Upper lobe of left lung (tissue), 6 donors: ENCODE results near the gene WAPL. TPM values are rescaled to one million over a fixed set of nuclear protein-coding genes. Genes with fewer than 3 reads are reported as not detected.
A peak's percentile ranks its signal among the peaks of the same experiment; 100 is the strongest.

ENCODE experiments used
- ATAC-seq, 2 donors: fragments of 200-7000 bp; cut with Tn5 transposase; one replicate each; pipeline ENCODE4 v1.9.1; 2022; ENCODE audit warnings: mild to moderate bottlenecking in 2 of 2, moderate library complexity in 2 of 2; ENCODE audit not compliant: low FRiP score in 2 of 2
- DNase-seq, 2 donors: peaks; one replicate each; pipeline ENCODE4 v3.0.0-alpha.2; 2019 to 2020
- H3K27ac ChIP-seq, 4 donors: fragments of 200-600 bp; sonication (generic); one replicate each; pipeline ENCODE4 v1.5.1; 2016 to 2019
- H3K27me3 ChIP-seq, 4 donors: fragments of 200-600 bp; sonication (generic); one replicate each; pipeline ENCODE4 v1.5.1; 2017 to 2019
- H3K36me3 ChIP-seq, 4 donors: fragments of 200-600 bp; sonication (generic); one replicate each; pipeline ENCODE4 v1.5.1; 2016 to 2019
- H3K4me1 ChIP-seq, 4 donors: fragments of 200-600 bp; sonication (generic); one replicate each; pipeline ENCODE4 v1.5.1; 2018 to 2019
- H3K4me3 ChIP-seq, 4 donors: fragments of 200-600 bp; sonication (generic); one replicate each; pipeline ENCODE4 v1.5.1; 2017 to 2019; ENCODE audit warnings: mild to moderate bottlenecking in 2 of 4, moderate library complexity in 1 of 4
- H3K9me3 ChIP-seq, 4 donors: fragments of 200-600 bp; sonication (generic); one replicate each; pipeline ENCODE4 v1.5.1; 2018 to 2019
- CTCF ChIP-seq, 6 experiments: fragments of 450-650 bp in 4 of 6; fragments of 200-600 bp in 2 of 6; sonication (generic) in 2 of 6; IDR thresholded peaks; one replicate each; pipeline ENCODE4 v1.5.1; 2016 to 2019; ENCODE audit warnings: antibody characterized with exemption in 6 of 6
- EP300 ChIP-seq, 4 donors: sonication (generic); formaldehyde crosslinking; IDR thresholded peaks; one replicate each; pipeline ENCODE4 v1.5.1; 2017; ENCODE audit warnings: antibody characterized with exemption in 4 of 4, control low read depth in 2 of 4
- POLR2A ChIP-seq, 4 donors: fragments of 450-650 bp; IDR thresholded peaks; one replicate each; pipeline ENCODE4 v1.5.1; 2016 to 2017; ENCODE audit warnings: antibody characterized with exemption in 4 of 4, mild to moderate bottlenecking in 2 of 4
- POLR2AphosphoS5 ChIP-seq, 2 donors: sonication (generic); formaldehyde crosslinking; IDR thresholded peaks; one replicate each; pipeline ENCODE4 v1.5.1; 2017; ENCODE audit warnings: antibody characterized with exemption in 2 of 2
- WGBS, 2 donors: methylation state at CpG; one replicate each; pipeline ENCODE4 v1.1.5; 2017 to 2018; 5-methylcytosine and 5-hydroxymethylcytosine counted together
- total RNA-seq, 6 donors: library from RNA; depleted of rRNA in 4 of 6; stranded (reverse); fragments of >200 nt in 4 of 6; gene quantifications; one replicate each; pipeline versions ENCODE4 v1.1.0 to v1.2.1, GENCODE V29; 2016 to 2021
- donor health status: DM: no; HTN: no; CAD: no; lungs with moderate emphysema.
- donor health status: DM: no; HTN: yes; CAD: no; lungs with severe emphysema.

WAPL gene
- total RNA-seq, 6 donors from 2014 or later, result 24.5 to 55.2 (median 38.1) TPM

- Histone ChIP-seq H3K36me3 (peaks cover 17 to 99% (median 49%) of the 10 kb centered on the region in 4 donors), H3K4me3 (no peak overlapping the region), H3K27ac (peak overlapping the region in 2 of 4 donors; percentile 6 to 45), H3K27me3 (no peaks in the 10 kb centered on the region), H3K4me1 (peaks cover 0 to 10% (median 1%) of the 10 kb centered on the region in 4 donors), H3K9me3 (no peaks in the 10 kb centered on the region)
- peak; percentile 37 to 78 for ATAC-seq
- DNase-seq, result peak in 1 of 2 donors; percentile 83
- 5 to 33% methylated on average over 1 of the region's 1 CpG for WGBS, 2 donors
- peak in 1 of 6 experiments; percentile 28 for TF ChIP-seq CTCF (IDR thresholded peaks at IDR 0.05)
- no peak for TF ChIP-seq POLR2AphosphoS5 (IDR thresholded peaks at IDR 0.05)
- TF ChIP-seq POLR2A (IDR thresholded peaks at IDR 0.05), result no peak
- TF ChIP-seq EP300 (IDR thresholded peaks at IDR 0.05), result no peak
These were observed 82.0 kb downstream of the WAPL start for GRCh38 chr10:86439544-86439943.

GRCh38 chr10:86438091-86438749 lies 83.4 kb downstream of the WAPL start:
- no peak for DNase-seq
- 85 to 91% methylated on average over 8 of the region's 8 CpGs for WGBS, 2 donors

GRCh38 chr10:86437447-86437846 lies 84.1 kb downstream of the WAPL start:
- H3K27me3 ChIP-seq, result no peaks in the 10 kb centered on the region
- WGBS, 2 donors, result 86 to 93% methylated on average over 3 of the region's 3 CpGs
- TF ChIP-seq EP300 (IDR thresholded peaks at IDR 0.05) (no peak), CTCF (IDR thresholded peaks at IDR 0.05) (no peak), POLR2AphosphoS5 (IDR thresholded peaks at IDR 0.05) (no peak), POLR2A (IDR thresholded peaks at IDR 0.05) (no peak)
- peaks cover 13 to 83% (median 47%) of the 10 kb centered on the region in 4 donors for H3K36me3 ChIP-seq
- H3K9me3 ChIP-seq, result no peaks in the 10 kb centered on the region
- ATAC-seq, result no peak
- H3K4me1 ChIP-seq, result peaks cover 0 to 10% (median 1%) of the 10 kb centered on the region in 4 donors
- H3K4me3 ChIP-seq, result no peak overlapping the region
- no peak overlapping the region for H3K27ac ChIP-seq
- no peak for DNase-seq

More at GRCh38 chr10:86438091-86438749, 83.4 kb downstream of the WAPL start:
- Histone ChIP-seq H3K4me3 (no peak overlapping the region), H3K9me3 (no peaks in the 10 kb centered on the region), H3K36me3 (peaks cover 13 to 91% (median 51%) of the 10 kb centered on the region in 4 donors), H3K4me1 (peaks cover 0 to 10% (median 1%) of the 10 kb centered on the region in 4 donors), H3K27me3 (no peaks in the 10 kb centered on the region), H3K27ac (no peak overlapping the region)
- no peak for ATAC-seq
- TF ChIP-seq POLR2A (IDR thresholded peaks at IDR 0.05) (no peak), POLR2AphosphoS5 (IDR thresholded peaks at IDR 0.05) (no peak), EP300 (IDR thresholded peaks at IDR 0.05) (no peak), CTCF (IDR thresholded peaks at IDR 0.05) (no peak)

- peaks cover 0 to 10% (median 1%) of the 10 kb centered on the region in 4 donors for H3K4me1 ChIP-seq
- H3K9me3 ChIP-seq, result no peaks in the 10 kb centered on the region
- peaks cover 13 to 78% (median 43%) of the 10 kb centered on the region in 4 donors for H3K36me3 ChIP-seq
- DNase-seq, result no peak
- H3K27me3 ChIP-seq, result no peaks in the 10 kb centered on the region
- ATAC-seq, result no peak
- no peak for TF ChIP-seq POLR2A (IDR thresholded peaks at IDR 0.05)
- no peak for TF ChIP-seq POLR2AphosphoS5 (IDR thresholded peaks at IDR 0.05)
- no peak for TF ChIP-seq CTCF (IDR thresholded peaks at IDR 0.05)
- TF ChIP-seq EP300 (IDR thresholded peaks at IDR 0.05), result no peak
- H3K4me3 ChIP-seq, result no peak overlapping the region
- WGBS, 2 donors, result 93 to 98% methylated on average over 2 of the region's 2 CpGs
- no peak overlapping the region for H3K27ac ChIP-seq
These were observed 84.6 kb downstream of the WAPL start for GRCh38 chr10:86436963-86437362.
